Right atrium auricular region (tissue), 2 donors: Measurements from ENCODE around the gene VILL. TPM values are rescaled to one million over a fixed set of nuclear protein-coding genes. Genes with fewer than 3 reads are reported as not detected.

Experiments used
- DNase-seq: peaks from one replicate; pipeline ENCODE4 v3.0.0-alpha.2; 2019; ENCODE audit warnings: low spot score
- H3K27ac ChIP-seq, 2 donors: fragments of 200-600 bp; sonication (generic); 1 replicate in 1 of 2; 2 replicates in 1 of 2; pipeline ENCODE4 v1.5.1; 2016 to 2019
- H3K27me3 ChIP-seq, 2 donors: fragments of 200-600 bp; sonication (generic); one replicate each; pipeline versions ENCODE4 v1.5.1 to v1.6.0; 2017 to 2019
- H3K36me3 ChIP-seq: fragments of 200-600 bp; sonication (generic); one replicate; pipeline ENCODE4 v1.5.1; 2016
- H3K4me1 ChIP-seq, 2 donors: fragments of 200-600 bp; sonication (generic); one replicate each; pipeline versions ENCODE4 v1.5.1 to v1.6.0; 2017 to 2019
- H3K4me3 ChIP-seq, 2 donors: fragments of 200-600 bp; sonication (generic); 1 replicate in 1 of 2; 2 replicates in 1 of 2; pipeline ENCODE4 v1.5.1; 2017 to 2019; ENCODE audit warnings: mild to moderate bottlenecking in 1 of 2, moderate library complexity in 1 of 2
- H3K9me3 ChIP-seq, 2 donors: fragments of 200-600 bp; sonication (generic); one replicate each; pipeline ENCODE4 v1.5.1; 2019
- CTCF ChIP-seq, 2 donors: fragments of 200-600 bp; sonication (generic); IDR thresholded peaks; one replicate each; pipeline ENCODE4 v1.5.1; 2019; ENCODE audit warnings: antibody characterized with exemption in 2 of 2
- total RNA-seq, 2 donors: library from RNA; depleted of rRNA; stranded (reverse); fragments of >200 nt; gene quantifications; one replicate each; pipeline ENCODE4 v1.1.0, GENCODE V29; 2016

VILL gene
- total RNA-seq, 2 donors from 2014 or later: 4.2 to 12.2 TPM

DNA sequence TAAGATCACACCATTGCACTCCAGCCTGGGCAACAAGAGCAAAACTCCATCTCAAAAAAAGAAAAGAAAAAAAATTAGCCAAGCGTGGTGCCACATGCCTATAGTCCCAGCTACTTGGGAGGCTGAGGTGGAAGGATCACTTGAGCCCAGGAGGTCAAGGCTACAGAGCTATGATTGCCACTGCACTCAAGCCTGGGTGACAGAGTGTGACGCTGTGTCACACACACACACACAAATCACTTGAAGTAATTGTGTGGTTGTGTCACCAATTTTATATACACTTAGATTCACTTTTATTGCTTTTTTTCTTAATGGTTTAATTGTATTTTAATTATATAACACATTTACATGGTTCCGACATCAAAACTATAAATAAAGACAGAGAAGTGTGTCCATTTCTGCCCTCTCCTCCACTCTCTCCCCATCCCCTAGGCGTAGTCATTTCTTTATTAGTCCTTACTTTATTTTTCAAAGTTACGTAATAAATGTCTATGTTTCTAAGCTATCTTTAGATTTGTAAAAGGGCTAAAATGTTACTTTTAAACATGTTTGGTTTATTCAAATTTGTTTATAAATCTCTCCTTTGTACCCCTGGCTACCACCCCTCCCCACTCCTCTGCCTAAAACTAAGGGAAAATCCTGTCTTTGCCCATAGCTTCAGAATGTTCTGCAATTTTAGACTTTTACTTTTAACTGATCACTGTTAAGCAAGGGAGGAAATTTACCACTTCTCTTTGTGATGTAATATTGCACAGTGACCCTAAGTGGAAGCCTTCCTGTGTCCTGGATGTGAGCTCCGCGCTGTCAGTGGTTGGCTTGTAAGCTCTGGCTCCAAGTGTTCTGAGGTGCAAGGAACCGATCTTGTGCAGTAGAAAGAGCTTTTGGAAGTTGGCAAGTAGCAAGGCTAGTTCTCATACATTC, 10.8 kb upstream of the VILL start:
- Histone ChIP-seq H3K27ac (no peak overlapping the region), H3K27me3 (no peaks in the 10 kb centered on the region), H3K36me3 (peaks cover 49% of the 10 kb centered on the region), H3K4me3 (no peak overlapping the region), H3K9me3 (no peaks in the 10 kb centered on the region), H3K4me1 (no peaks in the 10 kb centered on the region)
- no peak for DNase-seq
- no peak for TF ChIP-seq CTCF (IDR thresholded peaks at IDR 0.05)

DNA sequence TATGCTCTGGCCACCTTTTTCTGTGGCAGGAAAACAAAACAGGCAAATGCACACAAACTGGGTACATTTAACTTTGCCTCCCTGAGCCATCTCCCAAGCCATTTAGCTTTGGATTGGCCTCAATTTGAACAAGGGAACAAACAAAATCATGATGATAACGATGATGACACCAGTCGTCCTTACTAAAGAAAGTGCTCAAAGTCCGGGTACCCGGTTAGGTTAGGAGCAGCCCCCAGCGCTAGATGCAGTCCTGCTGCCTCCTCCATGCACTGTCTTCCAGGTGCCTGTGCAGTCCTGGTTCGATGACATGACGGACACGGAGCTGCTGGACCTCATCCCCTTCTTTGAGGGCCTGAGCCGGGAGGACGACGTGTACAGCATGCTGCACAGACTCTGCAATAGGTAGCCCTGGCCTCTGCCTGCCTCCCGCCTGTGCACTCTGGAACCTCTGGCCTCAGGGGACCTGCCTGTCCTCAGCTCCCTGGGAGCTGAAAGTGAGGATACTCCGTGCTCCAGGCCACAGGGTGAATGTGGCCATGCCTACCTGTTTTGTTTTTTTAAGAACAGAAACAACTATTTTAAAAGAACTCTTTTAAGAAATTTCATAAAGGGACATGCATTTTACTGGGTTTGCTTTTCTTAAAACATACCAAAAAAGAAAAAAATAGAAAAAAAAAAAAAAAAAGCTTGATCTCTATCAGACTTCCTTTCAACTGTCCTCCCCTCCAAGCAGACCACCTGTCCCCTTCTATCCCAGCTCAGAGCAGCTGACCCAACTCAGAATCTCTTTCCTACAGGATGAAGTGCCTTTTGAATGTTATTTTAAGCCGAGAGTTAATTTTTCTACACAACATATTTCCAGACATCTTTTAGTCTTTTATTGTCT, 9.9 kb upstream of the VILL start:
- H3K27ac ChIP-seq: no peak overlapping the region
- TF ChIP-seq CTCF (IDR thresholded peaks at IDR 0.05): no peak
- no peaks in the 10 kb centered on the region for H3K9me3 ChIP-seq
- no peak for DNase-seq
- H3K4me1 ChIP-seq: peaks cover 0 to under 1% of the 10 kb centered on the region in 2 donors
- peaks cover 45% of the 10 kb centered on the region for H3K36me3 ChIP-seq
- no peaks in the 10 kb centered on the region for H3K27me3 ChIP-seq
- no peak overlapping the region for H3K4me3 ChIP-seq

- DNase-seq: no peak
- Histone ChIP-seq H3K4me1 (peaks cover 0 to 7% of the 10 kb centered on the region in 2 donors), H3K36me3 (peaks cover 39% of the 10 kb centered on the region), H3K4me3 (no peak overlapping the region), H3K27me3 (no peaks in the 10 kb centered on the region), H3K9me3 (no peaks in the 10 kb centered on the region), H3K27ac (no peak overlapping the region)
- no peak for TF ChIP-seq CTCF (IDR thresholded peaks at IDR 0.05)
Observed at GRCh38 chr3:37981348-37981664, 9.3 kb upstream of the VILL start.

DNA sequence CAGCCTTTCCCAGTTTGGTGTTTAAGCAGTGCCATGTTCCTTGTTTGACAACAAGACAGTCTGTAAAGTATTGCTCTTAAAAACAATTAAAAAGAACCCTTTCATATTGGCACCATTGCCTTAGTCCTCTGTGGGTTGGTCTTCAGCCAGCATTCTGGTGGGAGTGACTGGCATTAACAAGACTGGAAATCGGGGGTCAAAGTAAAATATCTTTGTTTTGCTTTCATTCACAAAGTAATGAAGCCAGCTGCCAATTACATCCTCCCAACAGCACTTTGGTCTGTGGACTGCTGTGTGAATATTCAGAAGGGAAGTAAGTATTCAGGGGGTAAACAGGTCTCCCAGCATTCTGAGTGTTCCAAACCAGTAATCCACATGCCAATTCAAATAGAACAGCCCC, 8.3 kb upstream of the VILL start:
- Histone ChIP-seq H3K4me1 (peaks cover 0 to 10% of the 10 kb centered on the region in 2 donors), H3K36me3 (peaks cover 29% of the 10 kb centered on the region), H3K4me3 (no peak overlapping the region), H3K27me3 (no peaks in the 10 kb centered on the region), H3K27ac (no peak overlapping the region), H3K9me3 (no peaks in the 10 kb centered on the region)
- TF ChIP-seq CTCF (IDR thresholded peaks at IDR 0.05): no peak
- no peak for DNase-seq

DNA sequence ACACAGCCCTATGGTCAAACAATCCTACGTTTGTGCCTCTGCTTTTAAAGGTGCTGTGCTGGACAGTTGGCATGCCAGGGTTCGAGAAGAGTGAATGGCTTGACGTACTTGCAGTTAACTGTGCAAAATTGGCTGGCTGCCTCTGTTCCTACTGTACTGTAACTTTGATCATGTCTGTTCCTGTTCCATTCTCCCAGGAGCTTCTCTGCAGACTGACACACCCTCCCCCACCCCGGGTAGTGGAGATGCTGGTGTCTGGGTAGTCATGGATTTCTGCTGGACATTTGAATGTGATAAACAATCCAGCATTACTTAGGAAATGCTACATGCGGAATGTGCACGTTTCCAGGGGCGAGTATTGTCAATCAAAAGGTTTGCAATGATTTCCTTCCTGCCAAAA, 6.5 kb upstream of the VILL start:
- no peak overlapping the region for H3K27ac ChIP-seq
- no peak for DNase-seq
- H3K4me1 ChIP-seq: peaks cover 0 to 10% of the 10 kb centered on the region in 2 donors
- no peak for TF ChIP-seq CTCF (IDR thresholded peaks at IDR 0.05)
- H3K36me3 ChIP-seq: peaks cover 24% of the 10 kb centered on the region
- no peak overlapping the region for H3K4me3 ChIP-seq
- no peaks in the 10 kb centered on the region for H3K9me3 ChIP-seq
- H3K27me3 ChIP-seq: no peaks in the 10 kb centered on the region
